ENCODE data around the gene C2orf78.
"Not testable (repeated sequence)": the region's sequence is repeated elsewhere in the genome, so short reads cannot be mapped to it uniquely, and the experiment has no call there.

The C2orf78 gene, protein sequence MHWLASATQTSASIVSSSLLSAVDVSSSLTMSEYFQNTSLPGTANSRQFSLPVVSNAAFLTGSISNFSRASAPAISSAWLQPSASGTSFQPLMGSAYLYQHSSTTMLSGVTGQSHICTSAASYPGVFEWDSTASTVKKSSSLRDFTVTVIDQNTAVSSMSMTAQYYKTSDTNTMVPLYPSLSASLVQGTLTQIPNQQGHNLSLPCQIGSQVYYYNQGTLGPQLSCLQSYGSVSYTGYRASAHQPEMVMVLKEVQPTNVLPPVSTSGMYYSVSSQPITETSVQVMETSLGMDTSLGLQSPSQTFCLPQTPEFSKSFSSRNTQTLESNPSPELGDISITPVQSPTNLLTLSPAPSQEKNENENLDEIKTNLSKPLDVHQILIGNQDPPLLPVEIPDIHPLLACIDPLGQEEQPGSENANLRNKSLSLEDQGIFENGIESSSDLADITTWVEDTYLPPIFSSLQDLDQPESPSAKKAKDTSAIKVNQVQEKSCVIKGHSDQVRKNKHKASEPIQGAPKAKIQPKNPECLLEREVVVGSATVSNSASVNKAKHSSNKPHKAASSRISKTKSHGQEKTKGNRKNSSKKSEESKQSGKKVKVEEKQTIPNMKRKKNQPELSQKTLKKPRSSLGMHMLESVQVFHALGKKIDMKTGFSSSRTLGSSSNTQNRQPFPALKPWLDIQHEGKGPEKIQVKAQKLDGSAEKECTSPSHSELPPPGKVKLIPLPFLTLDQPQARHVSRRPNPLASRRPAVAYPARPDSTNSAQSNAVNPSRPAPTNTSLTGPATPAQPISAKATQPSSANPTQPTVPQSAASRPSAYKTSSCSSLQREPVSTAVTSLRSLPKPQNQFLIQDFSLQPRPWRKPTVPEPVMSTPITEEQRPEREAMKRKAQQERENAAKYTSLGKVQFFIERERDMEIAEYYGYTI

GRCh38 chr2:73783883-73784282 lies at the start of gene C2orf78:
Gene C2orf78, plus strand, starts transcription at chr2:73784183. Its CDS starts 127 bp downstream, at chr2:73784310.
- not testable (repeated sequence) for DNase-seq

- DNase-seq, result no peak
Observed at GRCh38 chr2:73736378-73736777, 47.6 kb upstream of the C2orf78 start.

- peak; percentile 98 for DNase-seq
Observed at GRCh38 chr2:73736855-73737779, 46.9 kb upstream of the C2orf78 start, which contains the start of gene TPRKB. Gene TPRKB, minus strand, starts transcription at chr2:73737345. Its CDS starts 2,776 bp downstream, at chr2:73734569.

GRCh38 chr2:73739101-73739500 lies 44.9 kb upstream of the C2orf78 start:
- DNase-seq, result no peak

GRCh38 chr2:73740767-73741166 lies 43.2 kb upstream of the C2orf78 start:
- DNase-seq, result no peak

- no peak for DNase-seq
Observed at GRCh38 chr2:73746015-73746876, 37.7 kb upstream of the C2orf78 start.

DNA sequence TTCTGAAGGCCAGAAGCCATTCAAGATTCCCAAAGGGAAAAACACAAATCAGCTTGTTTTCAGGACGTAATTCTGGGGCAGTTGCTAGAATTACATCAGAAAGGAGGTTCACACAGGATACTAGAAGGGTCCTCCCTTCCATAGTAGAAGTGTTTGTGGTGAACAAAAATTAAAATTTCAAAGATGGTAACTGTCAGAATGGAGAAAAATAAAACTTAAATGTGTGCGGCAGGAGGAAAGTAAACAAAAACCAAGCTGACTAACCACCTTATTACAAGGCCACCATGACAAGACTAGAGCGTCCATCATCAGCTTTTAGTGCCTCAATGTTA lies 37.1 kb upstream of the C2orf78 start:
- no peak for DNase-seq

DNA sequence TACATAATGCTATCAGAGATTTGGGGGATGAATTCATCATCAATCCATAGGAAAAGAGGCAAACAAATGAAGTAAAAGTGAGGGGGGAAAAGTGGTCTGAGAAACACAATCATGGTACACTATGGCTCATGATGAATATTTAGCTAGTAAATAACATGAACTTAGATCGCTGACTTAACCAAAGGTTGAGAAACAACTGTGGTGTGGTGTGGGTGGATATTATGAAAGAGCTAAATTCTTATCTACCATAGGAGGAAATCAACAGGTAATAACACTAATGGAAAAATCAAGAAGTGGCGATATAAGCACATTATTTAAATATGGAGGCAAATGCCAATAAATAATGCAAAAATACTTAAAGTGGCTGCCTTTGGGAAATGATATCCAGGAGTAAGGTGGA lies 34.7 kb upstream of the C2orf78 start:
- DNase-seq, result no peak

GRCh38 chr2:73754332-73754731 lies 29.7 kb upstream of the C2orf78 start:
- DNase-seq, result not testable (repeated sequence)

- peak; percentile 59 for DNase-seq
Observed at GRCh38 chr2:73759285-73759764, 24.7 kb upstream of the C2orf78 start.

GRCh38 chr2:73759904-73760303 lies 24.1 kb upstream of the C2orf78 start:
- DNase-seq, result no peak

DNA sequence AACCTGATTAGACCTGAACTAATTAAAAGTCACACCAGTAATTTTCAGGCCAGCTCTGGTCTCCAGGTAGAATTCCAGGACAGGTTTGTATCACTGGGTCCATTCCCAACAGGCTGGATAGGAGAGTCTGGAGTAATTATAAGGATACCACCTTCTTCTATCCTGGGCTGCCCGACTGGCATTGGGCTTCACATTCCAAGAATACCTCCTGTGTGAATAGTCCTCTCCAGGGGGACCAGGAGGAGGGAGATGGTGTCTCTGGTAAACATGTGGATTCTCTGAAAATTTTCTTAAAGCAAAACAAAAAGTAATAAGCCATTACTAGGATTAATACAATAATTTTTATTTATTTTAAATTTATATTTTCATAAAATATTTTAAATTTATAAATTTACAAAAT lies 21.4 kb upstream of the C2orf78 start:
- DNase-seq, result no peak

DNA sequence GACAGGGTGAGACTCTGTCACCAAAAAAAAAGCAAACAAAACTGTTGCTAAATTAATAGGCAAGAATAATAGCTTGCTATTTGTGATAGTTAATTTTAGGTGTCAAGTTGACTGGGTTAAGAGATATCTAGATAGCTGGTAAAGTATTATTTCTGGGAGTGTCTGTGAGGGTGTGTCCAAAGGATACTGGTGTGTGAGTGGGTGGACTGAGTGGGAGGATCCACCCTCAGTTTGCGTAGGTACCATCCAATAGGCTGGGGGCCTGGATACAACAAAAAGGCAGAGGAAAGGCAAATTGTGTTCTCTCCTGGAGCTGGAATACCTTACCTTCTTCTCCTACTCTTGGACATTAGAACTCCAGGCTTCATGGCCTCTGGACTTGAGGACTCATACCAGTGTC lies 19.0 kb upstream of the C2orf78 start:
- no peak for DNase-seq

DNA sequence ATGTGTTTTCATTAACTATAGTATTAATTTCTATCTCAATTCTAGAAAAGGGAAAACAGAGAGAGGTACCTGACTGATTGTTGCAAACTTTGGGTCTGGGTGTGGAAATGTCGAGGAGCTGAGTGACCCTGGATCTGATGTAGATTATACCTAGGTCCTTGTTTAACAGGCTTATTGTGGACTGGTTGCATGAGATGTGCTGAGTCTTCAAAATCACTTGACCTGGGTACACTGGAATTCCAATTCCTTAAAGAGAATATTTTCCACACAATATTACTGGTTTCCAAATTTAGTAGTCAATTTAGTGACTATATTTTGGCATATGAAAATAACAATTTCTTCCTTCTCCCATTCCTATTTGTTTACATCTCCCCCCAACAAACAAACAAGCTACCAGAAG lies 17.6 kb upstream of the C2orf78 start:
- DNase-seq, result no peak

DNA sequence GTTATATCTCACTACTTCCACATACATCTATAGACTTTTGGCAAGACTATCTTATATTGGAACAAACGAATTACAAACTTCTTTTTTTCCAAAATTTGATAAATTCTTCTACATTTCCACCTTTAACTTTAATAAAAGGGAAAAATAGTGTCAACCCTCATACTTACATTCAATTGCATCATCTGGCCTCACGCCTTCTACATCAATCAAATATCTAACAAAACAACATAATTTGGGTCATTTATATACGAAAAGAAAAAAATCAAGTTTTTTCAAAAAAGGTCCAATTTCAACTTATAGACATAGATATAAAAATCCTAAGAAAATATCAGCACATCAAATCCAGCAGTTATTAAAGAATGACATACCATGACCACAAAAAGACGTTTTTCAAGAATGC lies 17.0 kb upstream of the C2orf78 start:
- DNase-seq, result no peak

DNA sequence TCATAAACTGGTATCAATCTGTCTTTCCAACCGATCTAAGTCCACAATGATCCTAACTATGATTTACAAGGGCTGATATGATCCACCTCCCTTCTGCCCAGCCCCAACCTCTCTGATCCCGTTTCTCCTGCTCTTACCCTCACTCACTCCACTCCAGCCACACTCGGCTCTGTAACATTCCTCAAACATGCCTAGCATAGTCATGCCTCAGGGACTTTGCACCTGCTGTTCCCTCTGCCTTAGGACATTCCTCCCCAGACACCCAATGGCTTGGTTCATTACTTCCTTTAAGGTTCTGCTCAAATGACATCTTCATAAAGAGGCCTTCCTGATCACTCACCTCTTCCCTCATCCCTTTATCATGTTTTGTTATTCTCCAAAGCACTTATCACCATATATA lies 13.3 kb upstream of the C2orf78 start:
- DNase-seq, result no peak

- no peak for DNase-seq
Observed at GRCh38 chr2:73772819-73773218, 11.2 kb upstream of the C2orf78 start.

DNA sequence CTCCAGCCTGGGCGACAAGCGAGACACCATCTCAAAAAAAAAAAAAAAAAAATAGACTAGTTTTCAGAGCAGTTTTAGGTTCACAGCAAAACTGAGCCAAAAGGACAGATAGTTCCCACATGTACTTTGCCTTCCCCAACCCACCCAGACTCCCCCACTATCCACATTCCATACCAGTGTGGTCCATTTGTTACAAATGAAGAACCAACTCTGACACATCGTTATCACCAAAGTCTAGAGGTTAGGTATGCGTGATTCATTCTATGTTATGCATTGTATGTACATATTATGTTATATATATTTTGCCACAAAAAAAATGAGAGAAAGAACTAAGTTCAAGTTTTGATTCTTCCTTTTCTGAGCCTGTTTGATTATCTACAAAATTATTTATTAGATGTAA lies 7.6 kb upstream of the C2orf78 start:
- DNase-seq, result peak; percentile 48

DNA sequence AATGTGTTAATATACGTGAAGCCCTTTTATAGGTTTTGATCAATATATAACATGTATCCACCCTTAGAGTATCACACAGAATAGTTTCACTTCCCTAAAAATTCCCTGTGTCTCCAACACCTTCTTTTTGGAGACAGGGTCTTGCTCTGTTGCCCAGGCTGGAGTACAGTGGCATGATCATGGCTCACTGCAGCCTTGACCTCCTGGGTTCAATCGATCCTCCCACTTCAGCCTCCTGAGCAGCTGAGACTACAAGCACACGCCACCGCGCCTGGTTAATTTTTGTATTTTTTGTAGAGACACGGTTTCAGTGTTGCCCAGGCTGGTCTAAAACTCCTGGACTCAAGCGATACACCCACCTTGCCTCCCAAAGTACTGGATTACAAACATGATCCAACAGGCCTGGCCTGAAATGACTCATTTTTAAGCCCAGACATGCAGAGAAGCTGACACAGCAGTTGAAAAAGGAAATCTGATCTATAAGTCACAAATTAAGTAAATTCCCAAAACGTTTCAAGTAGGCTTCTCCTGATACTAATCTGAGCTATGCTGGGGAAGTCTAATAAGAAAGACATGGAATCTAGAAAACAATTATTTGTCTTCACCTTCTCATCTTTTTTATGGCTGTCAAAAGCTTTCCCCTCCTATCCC lies 7.0 kb upstream of the C2orf78 start:
- peak; percentile 37 for DNase-seq

DNA sequence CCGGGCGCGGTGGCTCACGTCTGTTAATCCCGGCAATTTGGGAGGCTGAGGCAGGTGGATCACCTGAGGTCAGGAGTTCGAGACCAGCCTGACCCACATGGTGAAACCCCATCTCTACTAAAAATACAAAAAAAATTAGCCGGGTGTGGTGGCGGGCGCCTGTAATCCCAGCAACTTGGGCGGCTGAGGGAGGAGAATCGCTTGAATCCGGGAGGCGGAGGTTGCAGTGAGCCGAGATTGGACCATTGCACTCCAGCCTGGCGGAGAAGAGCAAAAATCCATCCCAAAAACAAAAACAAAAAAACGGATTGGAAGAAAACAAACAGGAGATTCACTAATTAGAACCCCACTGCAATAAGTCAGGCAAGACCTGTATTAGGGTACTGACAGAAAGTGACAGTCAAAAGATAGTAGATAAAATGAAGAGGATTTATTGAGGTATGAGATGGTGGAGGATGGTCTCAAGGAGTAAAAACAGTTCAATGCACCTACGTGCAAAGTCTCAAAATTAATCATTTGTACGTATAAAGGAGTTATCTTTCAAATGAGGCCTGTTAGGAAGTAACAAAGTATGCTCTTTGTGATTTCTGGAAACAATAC lies 5.0 kb upstream of the C2orf78 start:
- not testable (repeated sequence) for DNase-seq

Measured in fibroblast of upper back skin (primary cell).